SK-N-SH treated with all-trans-retinoic acid at 6 μM for 48 hours (cell line): ENCODE results near the gene WDR18.

Experiments used
- ATAC-seq: fragments of 200-7000 bp; cut with Tn5 transposase; 3 replicates; pipeline ENCODE4 v1.9.1; 2020; ENCODE audit warnings: mild to moderate bottlenecking, moderate library complexity
- ARNTL ChIP-seq: fragments of 450-650 bp; formaldehyde crosslinking; IDR thresholded peaks from 2 replicates; pipeline ENCODE4 v1.5.0; 2020; ENCODE audit warnings: low read depth, mild to moderate bottlenecking, moderate library complexity, borderline replicate concordance
- BACH2 ChIP-seq: fragments of 250-450 bp; sonication (Bioruptor Pico); IDR thresholded peaks from 2 replicates; pipeline ENCODE4 v1.9.0; 2021; ENCODE audit warnings: mild to moderate bottlenecking, borderline replicate concordance
- CREB5 ChIP-seq: fragments of 250-450 bp; sonication (Bioruptor Pico); IDR thresholded peaks from 2 replicates; pipeline ENCODE4 v1.5.1; 2020; ENCODE audit warnings: low read depth, mild to moderate bottlenecking, moderate library complexity
- CSDC2 ChIP-seq: fragments of 250-450 bp; sonication (Bioruptor Pico); IDR thresholded peaks from 2 replicates; pipeline ENCODE4 v1.5.0; 2020; ENCODE audit warnings: mild to moderate bottlenecking, moderate library complexity
- CSRNP3 ChIP-seq: fragments of 250-450 bp; sonication (Bioruptor Pico); IDR thresholded peaks from 2 replicates; pipeline ENCODE4 v1.5.1; 2021; ENCODE audit warnings: mild to moderate bottlenecking, moderate library complexity
- ESRRG ChIP-seq: fragments of 250-450 bp; sonication (Bioruptor Pico); IDR thresholded peaks from 2 replicates; pipeline ENCODE4 v1.6.1; 2021; ENCODE audit warnings: mild to moderate bottlenecking
- GLIS3 ChIP-seq: fragments of 250-450 bp; sonication (Bioruptor Pico); IDR thresholded peaks from 2 replicates; pipeline ENCODE4 v1.5.0; 2020; ENCODE audit warnings: mild to moderate bottlenecking, moderate library complexity
- ISL1 ChIP-seq: fragments of 250-450 bp; sonication (Bioruptor Pico); IDR thresholded peaks from 2 replicates; pipeline ENCODE4 v2.1.2; 2022; ENCODE audit warnings: mild to moderate bottlenecking, moderate library complexity
- OSR1 ChIP-seq: fragments of 250-450 bp; sonication (Bioruptor Pico); IDR thresholded peaks from 2 replicates; pipeline ENCODE4 v1.8.0; 2022; ENCODE audit warnings: moderate library complexity, mild to moderate bottlenecking, inconsistent platforms
- PATZ1 ChIP-seq: fragments of 250-450 bp; sonication (Bioruptor Pico); IDR thresholded peaks from 2 replicates; pipeline ENCODE4 v1.8.0; 2020; ENCODE audit warnings: mild to moderate bottlenecking, moderate library complexity, borderline replicate concordance
- POU6F1 ChIP-seq: fragments of 250-450 bp; sonication (Bioruptor Pico); IDR thresholded peaks from 2 replicates; pipeline ENCODE4 v1.8.0; 2021; ENCODE audit warnings: low read depth, mild to moderate bottlenecking, moderate library complexity, borderline replicate concordance
- PPARA ChIP-seq: fragments of 250-450 bp; sonication (Bioruptor Pico); IDR thresholded peaks from 2 replicates; pipeline ENCODE4 v1.5.0; 2020; ENCODE audit warnings: mild to moderate bottlenecking, borderline replicate concordance
- SNAI2 ChIP-seq: fragments of 250-450 bp; sonication (Bioruptor Pico); IDR thresholded peaks from 2 replicates; pipeline ENCODE4 v1.5.0; 2020; ENCODE audit warnings: mild to moderate bottlenecking, moderate library complexity
- TCF4 ChIP-seq: fragments of 250-450 bp; sonication (Bioruptor Pico); IDR thresholded peaks from 2 replicates; pipeline ENCODE4 v1.8.0; 2021; ENCODE audit warnings: mild to moderate bottlenecking, moderate library complexity, borderline replicate concordance
- TOX ChIP-seq: fragments of 250-450 bp; sonication (Bioruptor Pico); IDR thresholded peaks from 2 replicates; pipeline ENCODE4 v1.8.0; 2021; ENCODE audit warnings: mild to moderate bottlenecking, moderate library complexity, borderline replicate concordance
- TSHZ2 ChIP-seq: fragments of 250-450 bp; sonication (Bioruptor Pico); IDR thresholded peaks from 2 replicates; pipeline ENCODE4 v1.5.0; 2020; ENCODE audit warnings: mild to moderate bottlenecking, moderate library complexity
- ZC3H10 ChIP-seq: fragments of 250-450 bp; sonication (Bioruptor Pico); IDR thresholded peaks from 2 replicates; pipeline ENCODE4 v1.5.1; 2021; ENCODE audit warnings: mild to moderate bottlenecking, moderate library complexity
- ZFP3 ChIP-seq: fragments of 250-450 bp; sonication (Bioruptor Pico); IDR thresholded peaks from 2 replicates; pipeline ENCODE4 v1.5.0; 2020; ENCODE audit warnings: mild to moderate bottlenecking, moderate library complexity
- ZFP30 ChIP-seq: fragments of 450-650 bp; formaldehyde crosslinking; IDR thresholded peaks from 2 replicates; pipeline ENCODE4 v1.5.0; 2022; ENCODE audit warnings: mild to moderate bottlenecking, moderate library complexity
- ZNF565 ChIP-seq: fragments of 450-650 bp; formaldehyde crosslinking; conservative IDR thresholded peaks from 2 replicates; pipeline ENCODE4 v1.5.0; 2020; ENCODE audit warnings: low read depth, mild to moderate bottlenecking, moderate library complexity
- ZNF8 ChIP-seq: fragments of 450-650 bp; formaldehyde crosslinking; IDR thresholded peaks from 2 replicates; pipeline ENCODE4 v1.5.0; 2020; ENCODE audit warnings: mild to moderate bottlenecking, moderate library complexity

WDR18 gene

DNA sequence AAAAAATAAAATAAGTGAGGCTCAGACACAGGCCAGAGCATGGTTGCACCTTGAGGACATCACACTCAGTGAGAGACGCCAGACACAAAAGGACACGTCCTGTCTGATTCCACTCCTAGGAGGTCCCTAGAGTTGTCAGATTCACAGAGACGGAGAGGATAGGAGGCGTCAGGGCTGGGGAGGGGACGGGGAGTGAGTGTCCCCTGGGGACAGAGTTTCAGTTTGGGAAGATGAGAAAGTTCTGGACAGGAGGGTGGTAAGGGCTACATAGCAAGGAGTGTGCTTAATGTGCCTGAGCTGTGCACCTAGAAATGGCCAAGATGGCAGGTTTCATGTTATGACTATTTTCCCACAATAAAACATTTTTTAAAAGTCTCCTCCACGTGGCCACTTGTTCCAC lies 13.9 kb downstream of the WDR18 start:
- no peak for TF ChIP-seq TSHZ2
- TF ChIP-seq ISL1 (CRISPR knock-in tag), result no peak
- no peak for TF ChIP-seq ZFP30 (CRISPR knock-in tag)
- TF ChIP-seq ZNF565 (CRISPR knock-in tag), result no peak
- TF ChIP-seq CSDC2 (CRISPR knock-in tag), result no peak
- TF ChIP-seq PATZ1 (CRISPR knock-in tag), result no peak
- no peak for TF ChIP-seq CSRNP3
- TF ChIP-seq CREB5 (CRISPR knock-in tag), result no peak
- no peak for TF ChIP-seq SNAI2 (CRISPR knock-in tag)
- TF ChIP-seq ARNTL (CRISPR knock-in tag), result no peak
- no peak for TF ChIP-seq ZFP3 (CRISPR knock-in tag)
- no peak for TF ChIP-seq ZC3H10 (CRISPR knock-in tag)
- TF ChIP-seq PPARA (CRISPR knock-in tag), result no peak
- TF ChIP-seq GLIS3 (CRISPR knock-in tag), result no peak
- no peak for TF ChIP-seq TOX (CRISPR knock-in tag)
- no peak for ATAC-seq

GRCh38 chr19:999379-999719 lies 15.2 kb downstream of the WDR18 start:
- TF ChIP-seq ARNTL (CRISPR knock-in tag) (no peak), ZFP3 (CRISPR knock-in tag) (peak; percentile 99)
- TF ChIP-seq, all 23 proteins: peak for 1
- no peak for ATAC-seq

- no peak for TF ChIP-seq ISL1 (CRISPR knock-in tag)
- TF ChIP-seq GLIS3 (CRISPR knock-in tag), result no peak
- no peak for TF ChIP-seq SNAI2 (CRISPR knock-in tag)
- TF ChIP-seq ZFP30 (CRISPR knock-in tag), result no peak
- no peak for TF ChIP-seq ZNF8 (CRISPR knock-in tag)
- TF ChIP-seq TCF4 (CRISPR knock-in tag), result no peak
- TF ChIP-seq ZFP3 (CRISPR knock-in tag), result no peak
- TF ChIP-seq BACH2 (CRISPR knock-in tag), result no peak
- TF ChIP-seq PPARA (CRISPR knock-in tag), result no peak
- TF ChIP-seq OSR1, result no peak
- no peak for TF ChIP-seq ZNF565 (CRISPR knock-in tag)
- TF ChIP-seq PATZ1 (CRISPR knock-in tag), result no peak
- TF ChIP-seq POU6F1 (CRISPR knock-in tag), result no peak
- TF ChIP-seq CREB5 (CRISPR knock-in tag), result no peak
- no peak for TF ChIP-seq CSDC2 (CRISPR knock-in tag)
- no peak for TF ChIP-seq TOX (CRISPR knock-in tag)
- TF ChIP-seq ESRRG (CRISPR knock-in tag), result no peak
- peak; percentile 9; the same call in 2 of the 3 replicates for ATAC-seq
Observed at GRCh38 chr19:1000095-1000494, 15.9 kb downstream of the WDR18 start, which contains the start of gene GRIN3B. GRIN3B (plus strand) TSS chr19:1000419; CDS start chr19:1000438, 19 bp downstream.
